ENCODE data around the gene CPA4.

The CPA4 gene

GRCh38 chr7:130365511-130366441 lies 72.8 kb downstream of the CPA4 start:
- Mint-ChIP-seq H3K4me1 (peaks cover 13% of the 10 kb centered on the region), H3K9me3 (peaks cover 5% of the 10 kb centered on the region), H3K27me3 (no peaks in the 10 kb centered on the region), H3K4me3 (no peak overlapping the region), H3K27ac (no peak overlapping the region), H3K36me3 (no peaks in the 10 kb centered on the region)
- no peak for DNase-seq
- CTCF ChIA-PET: no interaction called here

GRCh38 chr7:130366564-130366963 lies 73.6 kb downstream of the CPA4 start:
- DNase-seq: no peak
- H3K27ac Mint-ChIP-seq: no peak overlapping the region
- no peaks in the 10 kb centered on the region for H3K36me3 Mint-ChIP-seq
- CTCF ChIA-PET: no interaction called here
- no peaks in the 10 kb centered on the region for H3K27me3 Mint-ChIP-seq
- H3K9me3 Mint-ChIP-seq: no peaks in the 10 kb centered on the region
- H3K4me3 Mint-ChIP-seq: no peak overlapping the region
- H3K4me1 Mint-ChIP-seq: peaks cover 13% of the 10 kb centered on the region

- Mint-ChIP-seq H3K4me3 (no peak overlapping the region), H3K36me3 (no peaks in the 10 kb centered on the region), H3K27me3 (no peaks in the 10 kb centered on the region), H3K9me3 (no peaks in the 10 kb centered on the region), H3K4me1 (peaks cover 13% of the 10 kb centered on the region), H3K27ac (no peak overlapping the region)
- DNase-seq: no peak
- CTCF ChIA-PET: no interaction called here
Measured at GRCh38 chr7:130367088-130367755, 74.3 kb downstream of the CPA4 start.

- Mint-ChIP-seq H3K27ac (no peak overlapping the region), H3K4me1 (peaks cover 13% of the 10 kb centered on the region), H3K27me3 (no peaks in the 10 kb centered on the region), H3K9me3 (no peaks in the 10 kb centered on the region), H3K36me3 (no peaks in the 10 kb centered on the region), H3K4me3 (no peak overlapping the region)
- DNase-seq: no peak
- CTCF ChIA-PET: no interaction called here
Measured at GRCh38 chr7:130367836-130368746, 75.1 kb downstream of the CPA4 start.

- Mint-ChIP-seq H3K27ac (no peak overlapping the region), H3K4me1 (peaks cover 13% of the 10 kb centered on the region), H3K4me3 (no peak overlapping the region), H3K9me3 (no peaks in the 10 kb centered on the region), H3K27me3 (no peaks in the 10 kb centered on the region), H3K36me3 (no peaks in the 10 kb centered on the region)
- no peak for DNase-seq
- CTCF ChIA-PET: no interaction called here
Measured at GRCh38 chr7:130369110-130369711, 76.2 kb downstream of the CPA4 start.

GRCh38 chr7:130369831-130370550 lies 77.0 kb downstream of the CPA4 start:
- no peak overlapping the region for H3K27ac Mint-ChIP-seq
- no peak for DNase-seq

GRCh38 chr7:130371046-130371445 lies 78.1 kb downstream of the CPA4 start:
- Mint-ChIP-seq H3K27ac (no peak overlapping the region), H3K9me3 (no peaks in the 10 kb centered on the region), H3K27me3 (no peaks in the 10 kb centered on the region), H3K36me3 (no peaks in the 10 kb centered on the region), H3K4me3 (no peak overlapping the region), H3K4me1 (peaks cover 13% of the 10 kb centered on the region)
- CTCF ChIA-PET: no interaction called here
- no peak for DNase-seq

More at GRCh38 chr7:130369831-130370550, 77.0 kb downstream of the CPA4 start:
- Mint-ChIP-seq H3K36me3 (no peaks in the 10 kb centered on the region), H3K4me1 (peaks cover 13% of the 10 kb centered on the region), H3K9me3 (no peaks in the 10 kb centered on the region), H3K4me3 (no peak overlapping the region), H3K27me3 (no peaks in the 10 kb centered on the region)
- CTCF ChIA-PET: no interaction called here

GRCh38 chr7:130372402-130373165 lies 79.6 kb downstream of the CPA4 start:
- Mint-ChIP-seq H3K36me3 (no peaks in the 10 kb centered on the region), H3K27me3 (no peaks in the 10 kb centered on the region), H3K9me3 (peaks cover 7% of the 10 kb centered on the region), H3K4me3 (no peak overlapping the region), H3K27ac (no peak overlapping the region), H3K4me1 (peaks cover 7% of the 10 kb centered on the region)
- CTCF ChIA-PET: interaction anchor here (0.9 kb wide), 1 partner anchor 20 kb away, joined by 3 read pairs; no protein-coding TSS in a partner anchor
- DNase-seq: no peak

Data from activated naive CD4-positive, alpha-beta T cell treated with anti-CD3 and anti-CD28 coated beads, Interleukin-2, amount 10 ng/mL, durations not matched to agents 7 days and 5 days (primary cell).